Fibroblast of mammary gland (primary cell): ENCODE data around the gene INTS13.

ENCODE experiments used
- DNase-seq: peaks from one replicate; pipeline ENCODE4 v3.0.0-alpha.2; 2010; ENCODE audit warnings: low read depth
- H3K4me3 ChIP-seq: 2 replicates; pipeline ENCODE4 v1.5.1; 2011; ENCODE audit warnings: low read depth, mild to moderate bottlenecking, low read length, moderate library complexity; ENCODE audit not compliant: control insufficient read depth
- CTCF ChIP-seq: conservative IDR thresholded peaks from 2 replicates; pipeline ENCODE4 v1.5.1; 2011; ENCODE audit warnings: low read depth, low read length, inconsistent platforms; ENCODE audit not compliant: control insufficient read depth, insufficient read depth

Gene INTS13

GRCh38 chr12:26872625-26873024 lies 65.2 kb downstream of the INTS13 start:
- DNase-seq = no peak
- no peak overlapping the region for H3K4me3 ChIP-seq
- no peak for TF ChIP-seq CTCF

GRCh38 chr12:26871985-26872384 lies 65.8 kb downstream of the INTS13 start:
- no peak overlapping the region for H3K4me3 ChIP-seq
- no peak for DNase-seq
- no peak for TF ChIP-seq CTCF

- TF ChIP-seq CTCF = no peak
- no peak overlapping the region for H3K4me3 ChIP-seq
- DNase-seq = peak; percentile 48
Observed at GRCh38 chr12:26870491-26871419, 67.0 kb downstream of the INTS13 start.

GRCh38 chr12:26869908-26870459 lies 67.8 kb downstream of the INTS13 start:
- no peak overlapping the region for H3K4me3 ChIP-seq
- TF ChIP-seq CTCF = no peak
- no peak for DNase-seq

- no peak for DNase-seq
Observed at GRCh38 chr12:26869104-26869494, 68.7 kb downstream of the INTS13 start.

More at GRCh38 chr12:26869104-26869494, 68.7 kb downstream of the INTS13 start:
- no peak for TF ChIP-seq CTCF
- H3K4me3 ChIP-seq = no peak overlapping the region
